ENCODE measurements around the gene PRSS1. TPM values are rescaled to one million over a fixed set of nuclear protein-coding genes. Genes with fewer than 3 reads are reported as not detected.
"Not testable (repeated sequence)": the region's sequence is repeated elsewhere in the genome, so short reads cannot be mapped to it uniquely, and the experiment has no call there.

The PRSS1 gene
- total and polyA plus RNA-seq, 7 donors: 1.3 to 8.7 (median 1.8) TPM; not detected in 3

GRCh38 chr7:142752376-142753225, 3.3 kb downstream of the PRSS1 start:
- Histone ChIP-seq H3K27ac (no peak overlapping the region), H3K27me3 (ENCODE audit: insufficient read depth in 3 of 3, low read length in 2 of 3) (no peaks in the 10 kb centered on the region), H3K4me3 (no peak overlapping the region), H3K9me3 (no peaks in the 10 kb centered on the region), H3K36me3 (ENCODE audit: insufficient read depth in 1 of 2, low read depth in 1 of 2) (no peaks in the 10 kb centered on the region), H3K4me1 (no peaks in the 10 kb centered on the region)
- intact Hi-C loops (cut with DNase I): no loop called here
- TF ChIP-seq CTCF (IDR thresholded peaks at IDR 0.05): no peak
- ATAC-seq (no peak), DNase-seq (no peak)
- 24 to 29% (median 26%) methylated on average over 3 of the region's 3 CpGs for WGBS, 3 donors

- no peak for TF ChIP-seq CTCF (IDR thresholded peaks at IDR 0.05)
- ATAC-seq (no peak), DNase-seq (no peak)
- Histone ChIP-seq H3K4me1 (no peaks in the 10 kb centered on the region), H3K4me3 (no peak overlapping the region), H3K27me3 (ENCODE audit: insufficient read depth in 3 of 3, low read length in 2 of 3) (no peaks in the 10 kb centered on the region), H3K27ac (no peak overlapping the region), H3K36me3 (ENCODE audit: insufficient read depth in 1 of 2, low read depth in 1 of 2) (no peaks in the 10 kb centered on the region), H3K9me3 (no peaks in the 10 kb centered on the region)
- intact Hi-C loops (cut with DNase I): no loop called here
- WGBS, 3 donors: 55 to 88% (median 59%) methylated on average over 8 of the region's 8 CpGs
These were observed 4.1 kb downstream of the PRSS1 start for GRCh38 chr7:142753366-142753765.

- 46 to 70% (median 59%) methylated on average over 5 of the region's 5 CpGs for WGBS, 3 donors
- H3K4me1 ChIP-seq; H3K27ac ChIP-seq; H3K4me3 ChIP-seq; ATAC-seq; H3K9me3 ChIP-seq; H3K27me3 ChIP-seq (ENCODE audit: insufficient read depth in 3 of 3, low read length in 2 of 3); H3K36me3 ChIP-seq (ENCODE audit: insufficient read depth in 1 of 2, low read depth in 1 of 2); DNase-seq; intact Hi-C loops (cut with DNase I): not testable (repeated sequence)
These were observed 4.7 kb downstream of the PRSS1 start for GRCh38 chr7:142753925-142754491.

- no peaks in the 10 kb centered on the region for H3K27me3 ChIP-seq (ENCODE audit: insufficient read depth in 3 of 3, low read length in 2 of 3)
- TF ChIP-seq CTCF (IDR thresholded peaks at IDR 0.05): no peak
- H3K9me3 ChIP-seq: no peaks in the 10 kb centered on the region
- intact Hi-C loops (cut with DNase I): no loop called here
- 73 to 88% (median 74%) methylated on average over 10 of the region's 10 CpGs for WGBS, 3 donors
- H3K4me3 ChIP-seq: no peak overlapping the region
- DNase-seq (no peak), ATAC-seq (no peak)
- H3K36me3 ChIP-seq (ENCODE audit: insufficient read depth in 1 of 2, low read depth in 1 of 2): no peaks in the 10 kb centered on the region
- H3K4me1 ChIP-seq: no peaks in the 10 kb centered on the region
- H3K27ac ChIP-seq: no peak overlapping the region
These were observed 5.7 kb downstream of the PRSS1 start for GRCh38 chr7:142754681-142755575.

GRCh38 chr7:142758312-142758711, 9.0 kb downstream of the PRSS1 start:
- 27 to 68% (median 56%) methylated on average over 1 to 3 of the region's 3 CpGs for WGBS, 3 donors
- H3K4me1 ChIP-seq; H3K4me3 ChIP-seq; intact Hi-C loops (cut with DNase I); DNase-seq; H3K27ac ChIP-seq; ATAC-seq; H3K27me3 ChIP-seq (ENCODE audit: insufficient read depth in 3 of 3, low read length in 2 of 3); H3K9me3 ChIP-seq; H3K36me3 ChIP-seq (ENCODE audit: insufficient read depth in 1 of 2, low read depth in 1 of 2): not testable (repeated sequence)
